C4-2B (cell line): ENCODE measurements around the gene PACRG.

Source experiments
- ZFX ChIP-seq: fragments of 450-650 bp; IDR thresholded peaks from 2 replicates; pipeline ENCODE4 v1.6.1; 2017
- TF ChIP-seq, protein P1 (sequence below): fragments of 450-650 bp; conservative IDR thresholded peaks from 2 replicates; pipeline ENCODE4 v1.5.1; 2017; ENCODE audit warnings: mild to moderate bottlenecking

DNA sequence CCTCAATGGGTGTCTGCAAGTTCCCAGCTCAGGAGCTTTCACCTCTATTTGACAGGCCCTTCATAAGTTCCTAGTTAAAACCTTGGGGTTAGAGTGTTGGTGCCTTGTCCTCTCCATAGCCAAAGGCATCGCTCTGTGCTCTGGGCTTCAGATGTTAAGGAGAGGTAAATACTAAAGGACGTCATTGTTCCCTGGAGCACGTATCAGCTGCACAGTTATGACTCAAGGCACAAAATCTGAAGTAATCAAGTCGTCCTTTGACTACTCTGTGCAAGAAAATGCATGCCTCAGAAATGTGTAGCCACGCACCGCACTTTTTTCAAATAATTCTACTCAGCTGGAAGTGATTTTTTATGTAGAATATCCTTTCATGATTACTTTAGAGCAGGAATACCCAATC, 446.0 kb downstream of the PACRG start:
- TF ChIP-seq, protein P1, sequence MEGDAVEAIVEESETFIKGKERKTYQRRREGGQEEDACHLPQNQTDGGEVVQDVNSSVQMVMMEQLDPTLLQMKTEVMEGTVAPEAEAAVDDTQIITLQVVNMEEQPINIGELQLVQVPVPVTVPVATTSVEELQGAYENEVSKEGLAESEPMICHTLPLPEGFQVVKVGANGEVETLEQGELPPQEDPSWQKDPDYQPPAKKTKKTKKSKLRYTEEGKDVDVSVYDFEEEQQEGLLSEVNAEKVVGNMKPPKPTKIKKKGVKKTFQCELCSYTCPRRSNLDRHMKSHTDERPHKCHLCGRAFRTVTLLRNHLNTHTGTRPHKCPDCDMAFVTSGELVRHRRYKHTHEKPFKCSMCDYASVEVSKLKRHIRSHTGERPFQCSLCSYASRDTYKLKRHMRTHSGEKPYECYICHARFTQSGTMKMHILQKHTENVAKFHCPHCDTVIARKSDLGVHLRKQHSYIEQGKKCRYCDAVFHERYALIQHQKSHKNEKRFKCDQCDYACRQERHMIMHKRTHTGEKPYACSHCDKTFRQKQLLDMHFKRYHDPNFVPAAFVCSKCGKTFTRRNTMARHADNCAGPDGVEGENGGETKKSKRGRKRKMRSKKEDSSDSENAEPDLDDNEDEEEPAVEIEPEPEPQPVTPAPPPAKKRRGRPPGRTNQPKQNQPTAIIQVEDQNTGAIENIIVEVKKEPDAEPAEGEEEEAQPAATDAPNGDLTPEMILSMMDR: no peak
- no peak for TF ChIP-seq ZFX
